Measurements from ENCODE around the gene LIPC. TPM values are rescaled to one million over a fixed set of nuclear protein-coding genes. Genes with fewer than 3 reads are reported as not detected.

LIPC gene
- total RNA-seq, 4 donors from 2014 or later: 0.47 TPM; not detected in 3

DNA sequence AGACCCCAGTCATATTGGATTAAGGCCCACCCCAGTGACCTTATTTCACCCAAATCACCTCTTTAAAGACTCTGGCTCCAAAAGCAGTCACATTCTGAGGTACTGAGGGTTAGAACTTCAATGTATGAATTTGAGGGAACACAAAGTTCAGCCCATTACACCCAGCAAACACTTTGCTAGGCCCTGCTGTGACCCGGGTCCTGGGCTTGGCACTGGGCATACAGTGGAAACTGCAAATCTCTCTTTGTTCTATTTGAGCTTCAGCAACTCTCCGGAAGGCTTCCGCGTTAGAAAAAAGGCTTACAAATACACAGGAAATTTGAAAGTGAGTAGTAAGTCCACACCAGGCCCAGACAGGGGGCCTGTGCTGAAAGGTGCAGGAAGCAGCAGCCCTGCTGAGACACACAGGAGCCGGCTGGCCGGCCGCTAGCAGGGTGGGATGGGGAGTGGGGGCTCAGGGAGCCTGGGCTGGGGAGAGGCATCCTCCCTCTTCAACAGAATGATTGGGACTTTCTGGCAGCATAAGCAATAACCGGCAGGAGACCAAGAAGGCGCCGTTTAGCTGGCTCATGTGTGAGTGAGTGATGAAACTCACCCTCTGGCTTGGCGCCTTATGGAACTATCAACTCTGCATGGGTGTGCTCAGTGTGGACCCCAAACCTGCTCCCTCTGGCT is 13.0 kb downstream of the LIPC start:
- DNase-seq: no peak
- Histone ChIP-seq H3K4me3 (no peak overlapping the region), H3K27ac (no peak overlapping the region), H3K9me3 (no peaks in the 10 kb centered on the region), H3K4me1 (peaks cover 22% of the 10 kb centered on the region in 2 donors), H3K27me3 (no peaks in the 10 kb centered on the region), H3K36me3 (no peaks in the 10 kb centered on the region)
- no peak for ATAC-seq
- intact Hi-C loops (cut with DNase I; ENCODE audit: low total_unique reads): loop anchor here (5.0 kb wide), 1 partner anchor 303 kb away; the partner anchor contains the start of gene ADAM10
- in situ Hi-C loops (cut with MboI; ENCODE audit: low sequenced_read_pairs in 4 of 4): no loop called here
- TF ChIP-seq, protein P1, sequence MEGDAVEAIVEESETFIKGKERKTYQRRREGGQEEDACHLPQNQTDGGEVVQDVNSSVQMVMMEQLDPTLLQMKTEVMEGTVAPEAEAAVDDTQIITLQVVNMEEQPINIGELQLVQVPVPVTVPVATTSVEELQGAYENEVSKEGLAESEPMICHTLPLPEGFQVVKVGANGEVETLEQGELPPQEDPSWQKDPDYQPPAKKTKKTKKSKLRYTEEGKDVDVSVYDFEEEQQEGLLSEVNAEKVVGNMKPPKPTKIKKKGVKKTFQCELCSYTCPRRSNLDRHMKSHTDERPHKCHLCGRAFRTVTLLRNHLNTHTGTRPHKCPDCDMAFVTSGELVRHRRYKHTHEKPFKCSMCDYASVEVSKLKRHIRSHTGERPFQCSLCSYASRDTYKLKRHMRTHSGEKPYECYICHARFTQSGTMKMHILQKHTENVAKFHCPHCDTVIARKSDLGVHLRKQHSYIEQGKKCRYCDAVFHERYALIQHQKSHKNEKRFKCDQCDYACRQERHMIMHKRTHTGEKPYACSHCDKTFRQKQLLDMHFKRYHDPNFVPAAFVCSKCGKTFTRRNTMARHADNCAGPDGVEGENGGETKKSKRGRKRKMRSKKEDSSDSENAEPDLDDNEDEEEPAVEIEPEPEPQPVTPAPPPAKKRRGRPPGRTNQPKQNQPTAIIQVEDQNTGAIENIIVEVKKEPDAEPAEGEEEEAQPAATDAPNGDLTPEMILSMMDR (IDR thresholded peaks at IDR 0.05 in 4 of 5, conservative IDR thresholded peaks at IDR 0.05 in 1 of 5): no peak
- no peak for TF ChIP-seq POLR2A (IDR thresholded peaks at IDR 0.05)

DNA sequence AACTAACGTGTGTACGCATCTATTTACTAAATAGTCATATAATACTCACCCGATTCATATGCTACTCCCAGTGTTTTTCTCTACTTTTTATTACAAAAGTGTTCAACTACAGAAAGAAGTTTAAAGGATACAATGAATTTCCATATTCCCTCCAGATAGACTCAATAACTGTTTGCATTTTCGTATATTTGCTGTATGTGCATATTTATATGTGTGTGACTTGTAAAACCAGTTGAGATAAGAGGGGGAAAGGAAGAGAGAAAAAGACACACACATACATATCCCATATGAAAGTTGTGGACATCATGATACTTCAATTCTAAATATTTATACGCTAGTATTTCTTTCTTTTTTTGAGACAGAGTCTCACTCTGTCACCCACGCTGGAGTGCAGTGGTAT is 14.1 kb downstream of the LIPC start:
- H3K36me3 ChIP-seq: no peaks in the 10 kb centered on the region
- no peak overlapping the region for H3K4me3 ChIP-seq
- no peaks in the 10 kb centered on the region for H3K9me3 ChIP-seq
- intact Hi-C loops (cut with DNase I; ENCODE audit: low total_unique reads) (no loop called here), in situ Hi-C loops (cut with MboI; ENCODE audit: low sequenced_read_pairs in 4 of 4) (no loop called here)
- H3K27ac ChIP-seq: no peak overlapping the region
- ATAC-seq (no peak), DNase-seq (no peak)
- no peaks in the 10 kb centered on the region for H3K27me3 ChIP-seq
- peaks cover 11% of the 10 kb centered on the region in 2 donors for H3K4me1 ChIP-seq
- TF ChIP-seq POLR2A (IDR thresholded peaks at IDR 0.05): no peak
- TF ChIP-seq, protein P1 (IDR thresholded peaks at IDR 0.05 in 4 of 5, conservative IDR thresholded peaks at IDR 0.05 in 1 of 5): no peak

DNA sequence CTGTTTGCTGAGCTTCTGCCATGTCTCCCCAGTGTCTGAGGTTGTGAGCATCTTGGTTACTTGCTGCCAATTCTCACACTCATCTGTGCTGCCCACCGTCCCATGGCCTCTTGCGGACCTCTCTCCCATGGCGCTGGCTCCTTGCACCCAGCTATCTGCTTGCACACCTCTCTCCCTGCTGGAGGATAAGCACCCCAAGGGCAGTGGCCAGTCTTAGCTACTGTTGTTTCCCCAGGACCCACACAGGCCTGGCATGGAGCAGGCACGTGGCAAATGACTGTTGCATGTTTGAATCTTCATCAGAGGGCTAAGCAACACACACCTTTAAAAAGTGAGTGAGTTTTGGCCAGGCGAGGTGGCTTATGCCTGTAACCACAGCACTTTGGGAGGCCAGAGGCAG is 14.7 kb downstream of the LIPC start:
- Histone ChIP-seq H3K27ac (no peak overlapping the region), H3K4me3 (no peak overlapping the region), H3K27me3 (no peaks in the 10 kb centered on the region), H3K36me3 (no peaks in the 10 kb centered on the region), H3K9me3 (no peaks in the 10 kb centered on the region), H3K4me1 (peaks cover 4 to 5% of the 10 kb centered on the region in 2 donors)
- TF ChIP-seq, protein P1 (IDR thresholded peaks at IDR 0.05 in 4 of 5, conservative IDR thresholded peaks at IDR 0.05 in 1 of 5): no peak
- no peak for TF ChIP-seq POLR2A (IDR thresholded peaks at IDR 0.05)
- intact Hi-C loops (cut with DNase I; ENCODE audit: low total_unique reads): no loop called here
- no peak for ATAC-seq
- DNase-seq: no peak
- in situ Hi-C loops (cut with MboI; ENCODE audit: low sequenced_read_pairs in 4 of 4): no loop called here

DNA sequence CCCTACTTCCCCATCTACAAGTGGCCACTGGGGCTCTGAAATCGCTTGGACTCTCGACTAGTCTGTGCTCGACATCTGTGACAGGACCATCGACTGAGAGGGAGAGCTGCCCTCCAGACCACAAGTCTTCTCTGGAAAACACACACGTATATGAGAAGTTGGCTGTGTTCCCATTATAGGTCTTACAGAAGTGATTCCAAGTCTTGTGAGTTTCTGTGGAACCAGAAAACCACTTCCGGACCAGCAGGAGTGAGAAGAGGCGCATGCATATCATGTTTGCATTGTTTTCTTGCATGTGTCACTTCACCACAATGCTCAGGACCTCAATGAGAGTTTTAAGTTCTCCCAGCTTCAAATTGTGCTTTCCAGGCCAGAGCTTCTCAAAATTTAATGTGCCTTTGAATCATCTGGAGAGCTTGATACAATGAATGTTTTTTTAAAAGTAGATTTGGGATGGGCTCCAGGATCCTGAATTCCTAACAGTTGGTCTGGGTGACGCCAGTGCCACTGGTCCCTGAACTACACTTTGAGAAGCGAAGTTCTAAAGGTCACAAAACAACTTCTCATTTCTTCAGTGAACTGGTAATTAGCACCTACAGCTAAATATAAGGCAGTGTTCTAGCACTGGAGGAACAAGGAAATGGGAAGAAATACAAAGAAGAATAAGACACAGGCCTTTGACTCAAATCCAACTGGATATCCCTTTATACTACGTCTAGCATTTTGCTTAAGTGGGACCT is 15.7 kb downstream of the LIPC start:
- DNase-seq (no peak), ATAC-seq (no peak)
- in situ Hi-C loops (cut with MboI; ENCODE audit: low sequenced_read_pairs in 4 of 4) (no loop called here), intact Hi-C loops (cut with DNase I; ENCODE audit: low total_unique reads) (no loop called here)
- Histone ChIP-seq H3K27me3 (no peaks in the 10 kb centered on the region), H3K36me3 (no peaks in the 10 kb centered on the region), H3K27ac (no peak overlapping the region), H3K4me3 (no peak overlapping the region), H3K9me3 (no peaks in the 10 kb centered on the region), H3K4me1 (no peaks in the 10 kb centered on the region)
- TF ChIP-seq, protein P1 (IDR thresholded peaks at IDR 0.05 in 4 of 5, conservative IDR thresholded peaks at IDR 0.05 in 1 of 5): no peak
- no peak for TF ChIP-seq POLR2A (IDR thresholded peaks at IDR 0.05)
